K562 treated with DMSO at 1 percent for 24 hours (cell line): ENCODE results near the gene GJC3. TPM values are rescaled to one million over a fixed set of nuclear protein-coding genes. Genes with fewer than 3 reads are reported as not detected.

ENCODE experiments used
- total RNA-seq: library from RNA; unstranded; fragments of 300-600 nt; gene quantifications from 2 replicates; pipeline ENCODE4 v1.2.3, GENCODE V29; 2022; ENCODE audit warnings: low read depth; ENCODE audit not compliant: insufficient read depth

GJC3 gene, protein sequence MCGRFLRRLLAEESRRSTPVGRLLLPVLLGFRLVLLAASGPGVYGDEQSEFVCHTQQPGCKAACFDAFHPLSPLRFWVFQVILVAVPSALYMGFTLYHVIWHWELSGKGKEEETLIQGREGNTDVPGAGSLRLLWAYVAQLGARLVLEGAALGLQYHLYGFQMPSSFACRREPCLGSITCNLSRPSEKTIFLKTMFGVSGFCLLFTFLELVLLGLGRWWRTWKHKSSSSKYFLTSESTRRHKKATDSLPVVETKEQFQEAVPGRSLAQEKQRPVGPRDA
- total RNA-seq, result 1.0 TPM in 1 of 2 replicates, not detected in the other

DNA sequence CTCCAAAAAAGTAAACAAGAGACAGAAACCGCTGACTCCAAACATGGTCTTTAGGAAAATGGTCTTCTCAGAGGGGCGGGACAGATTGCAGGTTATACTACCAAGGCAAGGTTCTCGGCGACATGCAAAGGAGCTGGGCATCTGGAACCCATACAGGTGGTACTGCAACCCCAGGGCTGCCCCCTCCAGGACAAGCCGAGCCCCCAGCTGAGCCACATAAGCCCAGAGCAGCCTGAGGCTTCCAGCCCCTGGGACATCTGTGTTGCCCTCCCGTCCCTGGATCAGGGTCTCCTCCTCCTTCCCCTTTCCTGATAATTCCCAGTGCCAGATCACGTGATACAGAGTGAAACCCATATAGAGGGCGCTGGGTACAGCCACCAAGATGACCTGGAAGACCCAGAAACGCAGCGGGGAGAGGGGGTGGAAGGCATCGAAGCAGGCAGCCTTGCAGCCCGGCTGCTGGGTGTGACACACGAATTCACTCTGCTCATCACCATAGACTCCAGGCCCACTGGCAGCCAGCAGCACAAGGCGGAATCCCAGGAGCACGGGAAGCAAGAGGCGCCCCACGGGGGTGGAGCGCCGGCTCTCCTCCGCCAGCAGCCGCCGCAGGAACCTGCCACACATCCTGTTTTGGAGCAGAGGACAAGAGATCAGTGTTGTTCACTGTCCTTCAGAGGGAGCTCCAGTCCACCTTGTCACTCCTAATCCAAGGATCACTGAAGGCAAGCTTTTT, at the start of gene GJC3:
GJC3 (minus strand) TSS at position 627 of the 736 bp plus-strand sequence; CDS start at position 627, 0 bp downstream.

DNA sequence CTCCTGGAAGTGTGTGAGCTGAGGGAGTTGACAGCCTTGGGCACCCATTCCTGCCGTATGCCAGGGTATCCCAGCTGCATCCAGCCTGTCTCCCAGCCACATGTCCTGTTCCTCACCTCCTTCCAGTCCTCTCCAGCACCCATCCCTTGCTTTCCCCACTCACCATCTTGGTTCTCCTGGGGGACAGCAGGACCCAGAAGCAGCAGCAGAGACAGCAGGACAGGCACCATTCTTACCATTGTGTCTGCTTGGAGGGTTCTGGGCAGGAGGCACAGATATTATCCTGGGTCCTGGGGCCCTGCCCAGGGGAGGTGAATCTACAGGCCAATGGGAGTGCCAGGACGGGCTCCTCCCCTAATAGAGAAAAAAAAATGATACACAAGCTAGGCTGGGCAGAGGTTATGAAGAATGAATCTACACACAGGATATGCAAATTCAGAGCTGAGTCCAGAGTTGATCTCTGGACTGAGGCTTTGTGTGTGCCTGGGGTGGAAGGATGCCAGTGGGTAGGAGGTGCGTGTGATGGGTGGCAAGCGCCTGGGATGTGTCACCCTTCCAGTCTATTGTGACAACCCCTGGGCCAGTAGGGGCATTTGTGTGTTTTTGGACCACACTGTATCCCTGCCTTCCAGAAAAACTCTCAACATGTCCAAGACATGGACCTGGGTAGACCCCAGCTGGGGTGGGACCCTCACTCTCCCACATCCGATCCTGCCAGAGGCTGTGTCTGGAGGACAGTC, 46.5 kb upstream of the GJC3 start, which contains the start of gene AZGP1:
AZGP1 (minus strand) TSS at position 250 of the 740 bp plus-strand sequence; CDS start at position 239, 11 bp downstream.

DNA sequence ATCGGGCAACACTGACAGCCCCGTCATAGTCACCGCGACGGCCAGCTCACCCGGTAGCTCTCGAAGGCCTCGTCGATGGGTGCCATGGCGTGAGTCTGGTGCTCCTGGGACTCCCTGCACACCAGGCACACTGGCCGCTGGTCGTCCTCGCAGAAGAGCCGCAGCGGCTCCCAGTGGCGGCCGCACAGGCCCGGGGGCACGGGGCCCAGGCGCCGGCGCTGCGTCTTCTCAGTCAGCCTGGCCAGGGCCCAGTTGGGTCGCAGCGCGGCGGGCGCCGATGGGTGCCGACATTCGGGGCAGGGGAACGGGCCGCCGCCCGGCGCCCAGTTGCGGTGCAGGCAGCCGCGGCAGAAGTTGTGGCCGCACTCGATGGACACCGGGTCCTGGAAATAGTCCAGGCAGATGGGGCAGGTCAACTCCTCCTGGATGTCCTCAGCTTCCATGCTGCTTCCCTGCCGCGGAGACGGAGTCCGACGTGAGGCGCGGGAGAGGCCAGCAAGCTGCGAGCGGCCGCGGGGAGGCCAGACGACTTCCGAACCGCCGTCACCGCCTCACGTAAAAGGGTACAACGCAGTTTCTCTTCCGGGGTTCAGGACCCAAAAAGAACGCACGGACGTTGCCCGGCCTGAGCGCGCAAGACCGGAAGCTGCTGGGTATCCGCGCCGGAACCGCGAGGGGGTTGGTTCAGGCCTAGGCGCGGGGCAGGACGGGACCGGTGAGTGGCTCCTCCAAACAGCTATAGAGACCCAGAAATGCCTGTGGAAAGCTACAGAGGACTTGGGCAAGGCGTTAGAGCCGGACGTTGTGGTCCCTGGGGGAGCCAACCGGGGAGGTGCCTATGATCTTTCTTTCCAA, 10.2 kb downstream of the GJC3 start, which contains the start of gene TRIM4:
TRIM4 (minus strand) TSS at position 572 of the 855 bp plus-strand sequence; CDS start at position 443, 129 bp downstream.

DNA sequence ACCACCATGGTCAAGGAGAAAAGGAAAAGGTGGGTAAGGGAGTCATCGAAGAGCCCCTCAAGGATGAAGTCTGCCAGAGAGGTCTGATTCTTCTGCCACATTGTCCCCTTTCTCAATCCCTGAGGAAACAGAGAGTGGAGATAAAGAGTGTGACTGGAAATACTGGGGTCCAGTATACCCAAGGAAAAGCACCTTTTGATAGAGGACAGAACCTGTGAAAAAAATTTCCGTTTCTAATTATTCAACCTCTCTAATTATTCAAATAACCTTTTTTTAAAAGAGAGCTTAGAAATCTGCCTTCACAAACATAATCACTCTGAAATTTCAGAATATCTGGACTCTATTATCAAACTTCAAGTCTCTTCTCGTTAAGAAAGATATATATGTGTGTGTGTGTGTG, 52.5 kb downstream of the GJC3 start, which contains the start of gene OR2AE1:
OR2AE1 (minus strand) TSS at position 101 of the 400 bp plus-strand sequence; CDS start at position 101, 0 bp downstream.

Other genes starting within 250 kb of the GJC3 start
- gene CYP3A5, start 249.6 kb downstream of the GJC3 start, total RNA-seq, result 4.8 and 6.7 TPM in 2 replicates
- not detected in 2 replicates for gene CYP3A7, start 194.4 kb downstream of the GJC3 start, total RNA-seq
- not detected in 2 replicates for gene CYP3A4, start 145.4 kb downstream of the GJC3 start, total RNA-seq
- gene CYP3A43, start 101.6 kb downstream of the GJC3 start, total RNA-seq, result not detected in 2 replicates
- not detected in 2 replicates for gene OR2AE1, start 52.6 kb downstream of the GJC3 start, total RNA-seq
- 37.2 and 40.7 TPM in 2 replicates for gene TRIM4, start 10.1 kb downstream of the GJC3 start, total RNA-seq
- gene AZGP1, start 46.4 kb upstream of the GJC3 start, total RNA-seq, result not detected in 2 replicates
- 15.3 and 16.6 TPM in 2 replicates for gene ZKSCAN1, start 86.0 kb upstream of the GJC3 start, total RNA-seq
- 13.1 and 17.1 TPM in 2 replicates for gene ZSCAN21, start 120.2 kb upstream of the GJC3 start, total RNA-seq
- 25.3 and 28.5 TPM in 2 replicates for gene ZNF3, start 152.1 kb upstream of the GJC3 start, total RNA-seq
- gene COPS6, start 159.3 kb upstream of the GJC3 start, total RNA-seq, result 181 and 186 TPM in 2 replicates
- 443 and 494 TPM in 2 replicates for gene MCM7, start 171.8 kb upstream of the GJC3 start, total RNA-seq
- 20.7 and 22.2 TPM in 2 replicates for gene AP4M1, start 172.0 kb upstream of the GJC3 start, total RNA-seq
- 108 and 127 TPM in 2 replicates for gene TAF6, start 189.7 kb upstream of the GJC3 start, total RNA-seq
- gene CNPY4, start 190.0 kb upstream of the GJC3 start, total RNA-seq, result 8.4 and 10.7 TPM in 2 replicates
- 5.3 and 5.6 TPM in 2 replicates for gene MBLAC1, start 197.3 kb upstream of the GJC3 start, total RNA-seq
- 355 and 415 TPM in 2 replicates for gene LAMTOR4, start 219.3 kb upstream of the GJC3 start, total RNA-seq
- 47.1 and 49.6 TPM in 2 replicates for gene TRAPPC14, start 229.1 kb upstream of the GJC3 start, total RNA-seq
- gene GAL3ST4, start 239.0 kb upstream of the GJC3 start, total RNA-seq, result 3.5 and 4.9 TPM in 2 replicates
- gene GPC2, start 247.8 kb upstream of the GJC3 start, total RNA-seq, result 3.2 and 4.3 TPM in 2 replicates
- gene STAG3, start 248.3 kb upstream of the GJC3 start, total RNA-seq, result 6.8 and 7.3 TPM in 2 replicates